Measurements from ENCODE around the gene DMTF1.

- TF ChIP-seq CTCF (conservative IDR thresholded peaks at IDR 0.05; ENCODE audit: low read length) = no peak
- no peak for TF ChIP-seq EZH2phosphoT487 (IDR thresholded peaks at IDR 0.05; ENCODE audit: borderline replicate concordance)
Observed at GRCh38 chr7:87144173-87144657, 8.0 kb upstream of the DMTF1 start.

Measured in Loucy (cell line).